HG03575 (cell line): ENCODE measurements around the gene PDE4D.

ENCODE experiments used
- ATAC-seq: cut with Tn5 transposase; IDR thresholded peaks from one replicate; pipeline ENCODE4 v1.9.1; 2021; ENCODE audit not compliant: unreplicated experiment, insufficient number of reproducible peaks, low FRiP score; ENCODE audit errors: extremely low read depth

PDE4D gene

GRCh38 chr5:59161221-59162105 lies 732.1 kb downstream of the PDE4D start:
- no peak for ATAC-seq

GRCh38 chr5:59158637-59159391 lies 734.7 kb downstream of the PDE4D start:
- ATAC-seq, result no peak

- ATAC-seq, result no peak
Observed at GRCh38 chr5:59158165-59158564, 735.4 kb downstream of the PDE4D start.

GRCh38 chr5:59157068-59157467 lies 736.5 kb downstream of the PDE4D start:
- no peak for ATAC-seq

GRCh38 chr5:59152701-59153245 lies 740.8 kb downstream of the PDE4D start:
- no peak for ATAC-seq

- no peak for ATAC-seq
Observed at GRCh38 chr5:59151162-59151889, 742.2 kb downstream of the PDE4D start.

GRCh38 chr5:59149827-59150226 lies 743.7 kb downstream of the PDE4D start:
- ATAC-seq, result no peak

GRCh38 chr5:59149271-59149670 lies 744.3 kb downstream of the PDE4D start:
- no peak for ATAC-seq

GRCh38 chr5:59146729-59147128 lies 746.8 kb downstream of the PDE4D start:
- ATAC-seq, result no peak

- ATAC-seq, result peak; percentile 93
Observed at GRCh38 chr5:59143926-59144333, 749.6 kb downstream of the PDE4D start.

GRCh38 chr5:59142927-59143326 lies 750.6 kb downstream of the PDE4D start:
- ATAC-seq, result no peak

- ATAC-seq, result no peak
Observed at GRCh38 chr5:59142138-59142537, 751.4 kb downstream of the PDE4D start.

GRCh38 chr5:59140133-59140532 lies 753.4 kb downstream of the PDE4D start:
- no peak for ATAC-seq

- ATAC-seq, result no peak
Observed at GRCh38 chr5:59139695-59140094, 753.8 kb downstream of the PDE4D start.

- ATAC-seq, result no peak
Observed at GRCh38 chr5:59138509-59138908, 755.0 kb downstream of the PDE4D start.

GRCh38 chr5:59137846-59138245 lies 755.7 kb downstream of the PDE4D start:
- no peak for ATAC-seq

GRCh38 chr5:59136549-59136948 lies 757.0 kb downstream of the PDE4D start:
- ATAC-seq, result no peak

- no peak for ATAC-seq
Observed at GRCh38 chr5:59134471-59135163, 758.9 kb downstream of the PDE4D start.

- ATAC-seq, result no peak
Observed at GRCh38 chr5:59133764-59134261, 759.7 kb downstream of the PDE4D start.
